T-helper 22 cell (primary cell): ENCODE data around the gene CDH5.

Experiments used
- DNase-seq: peaks from one replicate; pipeline ENCODE4 v3.0.0-alpha.2; 2020; ENCODE audit warnings: low read depth

CDH5 gene

GRCh38 chr16:66390346-66391108 is 24.0 kb downstream of the CDH5 start:
- no peak for DNase-seq

- DNase-seq = no peak
Measured at GRCh38 chr16:66391726-66392670, 25.5 kb downstream of the CDH5 start.

GRCh38 chr16:66395806-66396555 is 29.5 kb downstream of the CDH5 start:
- DNase-seq = no peak

DNA sequence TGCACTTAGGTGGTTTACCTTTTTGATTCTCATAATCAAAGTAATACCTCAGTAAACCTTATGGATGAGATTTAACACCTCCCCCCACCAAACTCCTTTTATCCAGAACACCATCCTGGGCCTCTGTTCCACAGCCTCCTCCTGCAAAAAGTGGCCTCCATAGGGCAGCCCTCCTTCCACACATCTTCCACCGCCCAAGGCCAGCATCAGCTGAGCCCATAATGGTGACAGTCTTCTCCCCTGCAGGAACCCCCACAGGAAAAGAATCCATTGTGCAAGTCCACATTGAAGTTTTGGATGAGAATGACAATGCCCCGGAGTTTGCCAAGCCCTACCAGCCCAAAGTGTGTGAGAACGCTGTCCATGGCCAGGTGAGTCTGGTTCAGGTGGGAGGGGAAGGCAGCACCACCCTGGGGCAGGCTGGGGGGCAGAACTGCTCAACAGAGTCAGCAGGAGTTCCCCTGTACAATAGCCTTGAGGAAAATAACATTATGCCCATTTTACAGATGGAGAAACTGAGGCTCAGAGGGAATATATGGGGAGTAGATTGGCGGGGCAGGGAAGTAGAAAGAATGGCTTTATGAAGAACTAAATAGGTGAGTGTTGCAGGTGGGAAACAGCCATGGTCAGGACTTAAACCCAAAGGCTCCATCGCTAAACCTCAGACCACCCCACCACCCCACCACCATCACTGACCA is 31.4 kb downstream of the CDH5 start:
- no peak for DNase-seq

GRCh38 chr16:66399031-66399430 is 32.5 kb downstream of the CDH5 start:
- DNase-seq = no peak

GRCh38 chr16:66399930-66400329 is 33.4 kb downstream of the CDH5 start:
- no peak for DNase-seq

GRCh38 chr16:66400503-66401380 is 34.3 kb downstream of the CDH5 start:
- DNase-seq = no peak

GRCh38 chr16:66401610-66402009 is 35.1 kb downstream of the CDH5 start:
- DNase-seq = no peak

- DNase-seq = no peak
Measured at GRCh38 chr16:66402166-66402565, 35.7 kb downstream of the CDH5 start.

DNA sequence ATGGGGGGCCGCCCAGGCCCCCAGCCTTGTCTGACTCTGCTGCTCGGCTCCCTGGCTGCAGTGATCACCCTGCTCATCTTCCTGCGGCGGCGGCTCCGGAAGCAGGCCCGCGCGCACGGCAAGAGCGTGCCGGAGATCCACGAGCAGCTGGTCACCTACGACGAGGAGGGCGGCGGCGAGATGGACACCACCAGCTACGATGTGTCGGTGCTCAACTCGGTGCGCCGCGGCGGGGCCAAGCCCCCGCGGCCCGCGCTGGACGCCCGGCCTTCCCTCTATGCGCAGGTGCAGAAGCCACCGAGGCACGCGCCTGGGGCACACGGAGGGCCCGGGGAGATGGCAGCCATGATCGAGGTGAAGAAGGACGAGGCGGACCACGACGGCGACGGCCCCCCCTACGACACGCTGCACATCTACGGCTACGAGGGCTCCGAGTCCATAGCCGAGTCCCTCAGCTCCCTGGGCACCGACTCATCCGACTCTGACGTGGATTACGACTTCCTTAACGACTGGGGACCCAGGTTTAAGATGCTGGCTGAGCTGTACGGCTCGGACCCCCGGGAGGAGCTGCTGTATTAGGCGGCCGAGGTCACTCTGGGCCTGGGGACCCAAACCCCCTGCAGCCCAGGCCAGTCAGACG is 36.2 kb downstream of the CDH5 start:
- DNase-seq = no peak

DNA sequence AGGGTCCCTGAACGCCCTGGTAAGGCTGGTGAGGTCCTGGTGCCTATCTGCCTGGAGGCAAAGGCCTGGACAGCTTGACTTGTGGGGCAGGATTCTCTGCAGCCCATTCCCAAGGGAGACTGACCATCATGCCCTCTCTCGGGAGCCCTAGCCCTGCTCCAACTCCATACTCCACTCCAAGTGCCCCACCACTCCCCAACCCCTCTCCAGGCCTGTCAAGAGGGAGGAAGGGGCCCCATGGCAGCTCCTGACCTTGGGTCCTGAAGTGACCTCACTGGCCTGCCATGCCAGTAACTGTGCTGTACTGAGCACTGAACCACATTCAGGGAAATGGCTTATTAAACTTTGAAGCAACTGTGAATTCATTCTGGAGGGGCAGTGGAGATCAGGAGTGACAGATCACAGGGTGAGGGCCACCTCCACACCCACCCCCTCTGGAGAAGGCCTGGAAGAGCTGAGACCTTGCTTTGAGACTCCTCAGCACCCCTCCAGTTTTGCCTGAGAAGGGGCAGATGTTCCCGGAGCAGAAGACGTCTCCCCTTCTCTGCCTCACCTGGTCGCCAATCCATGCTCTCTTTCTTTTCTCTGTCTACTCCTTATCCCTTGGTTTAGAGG is 37.1 kb downstream of the CDH5 start:
- DNase-seq = no peak

- no peak for DNase-seq
Measured at GRCh38 chr16:66405057-66405783, 38.7 kb downstream of the CDH5 start.

- peak; percentile 55 for DNase-seq
Measured at GRCh38 chr16:66406534-66407221, 40.2 kb downstream of the CDH5 start.

DNA sequence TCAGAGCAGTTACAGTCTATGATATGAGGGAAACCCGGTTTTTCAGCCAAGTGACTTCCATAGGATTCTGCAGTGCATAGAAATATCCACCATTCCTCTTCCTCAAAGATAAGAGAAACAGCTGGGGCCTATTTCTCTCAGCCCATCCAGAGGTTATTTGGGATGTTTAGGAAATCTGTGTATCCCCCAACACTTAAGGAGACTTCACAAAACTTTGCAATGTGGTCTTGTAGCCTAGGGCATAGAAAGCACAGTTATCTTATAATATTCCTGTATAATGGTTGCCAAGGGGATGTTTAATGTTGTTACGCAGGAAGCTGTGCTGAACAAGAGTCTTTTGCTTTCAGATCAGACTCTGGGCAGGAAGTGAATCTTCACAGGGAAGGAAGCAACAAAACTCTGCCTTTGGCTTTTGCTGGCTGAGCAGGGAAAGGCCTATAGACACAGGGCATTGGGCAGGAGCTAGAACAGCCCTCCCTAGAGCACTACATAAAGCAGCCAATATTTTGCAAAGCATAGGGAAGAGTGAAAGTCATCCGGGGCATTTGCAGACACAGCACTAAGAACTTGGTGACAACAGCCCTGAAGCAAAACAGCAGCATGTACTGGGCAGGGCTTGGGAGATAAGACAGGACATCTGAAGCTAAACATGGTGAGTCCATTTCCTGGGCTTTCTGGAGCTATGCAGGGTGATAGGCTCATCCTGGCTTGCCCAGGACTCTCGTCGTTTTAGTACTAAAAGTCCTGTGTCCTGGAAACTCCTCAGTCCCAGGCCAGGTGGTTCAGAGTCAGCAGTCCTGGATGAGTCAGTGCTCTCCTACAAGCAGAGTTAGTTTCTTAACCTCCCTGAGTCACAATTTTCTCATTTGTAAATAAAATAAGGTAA is 41.9 kb downstream of the CDH5 start:
- DNase-seq = no peak

- DNase-seq = no peak
Measured at GRCh38 chr16:66409156-66409555, 42.7 kb downstream of the CDH5 start.

DNA sequence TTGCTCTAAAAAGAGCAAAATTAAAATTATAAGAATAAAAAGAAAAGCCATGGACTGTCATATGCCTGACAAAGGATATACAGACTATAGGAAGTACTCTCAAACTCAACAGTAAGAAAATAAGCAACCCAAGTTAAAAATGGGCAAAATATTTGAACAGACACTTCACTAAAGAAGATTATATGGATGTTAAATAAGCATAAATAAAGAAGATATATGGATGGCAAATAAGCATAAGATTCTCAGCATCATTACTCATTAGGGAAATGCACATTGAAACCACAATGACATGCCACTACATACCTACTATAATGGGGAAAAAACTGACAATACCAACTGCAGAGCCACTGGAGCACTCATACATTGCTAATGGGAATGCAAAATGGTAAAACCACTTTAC is 45.7 kb downstream of the CDH5 start:
- DNase-seq = no peak

DNA sequence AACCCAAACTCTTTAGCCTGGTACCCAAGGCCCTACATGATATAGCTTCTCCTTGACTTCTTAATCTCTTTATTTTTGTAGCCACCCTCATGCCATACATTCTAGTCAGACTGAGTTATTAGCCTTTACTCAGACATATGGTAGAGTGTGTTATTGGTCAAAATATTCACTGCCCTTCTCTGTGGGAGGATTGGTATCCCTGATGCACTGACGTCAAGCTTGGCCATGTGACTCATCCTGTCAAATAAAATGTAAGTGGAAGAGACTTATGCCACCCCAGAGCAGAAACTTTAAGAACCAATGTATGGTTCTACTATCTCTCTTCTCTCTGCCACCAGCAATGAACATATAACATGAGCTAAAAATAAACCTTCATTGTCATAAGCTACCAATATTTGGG is 48.4 kb downstream of the CDH5 start:
- DNase-seq = no peak

DNA sequence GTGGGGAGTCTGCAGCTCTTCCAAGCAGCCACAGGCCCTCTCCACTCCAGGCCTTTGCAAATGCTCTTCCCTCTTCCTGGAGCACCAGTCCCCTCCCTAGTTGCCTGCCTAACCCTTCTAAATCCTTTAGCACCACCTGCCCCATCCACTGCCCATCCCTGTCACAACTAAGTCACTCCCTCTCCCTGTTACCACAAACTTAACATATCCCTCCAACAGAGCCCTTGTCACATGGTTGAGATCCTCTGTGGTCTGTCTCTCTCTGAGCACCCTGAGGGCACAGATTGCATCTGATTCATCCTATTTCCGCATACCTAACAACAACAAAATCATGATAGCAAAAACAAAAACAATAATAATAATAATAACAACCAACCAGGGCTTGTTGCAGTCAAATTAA is 49.6 kb downstream of the CDH5 start:
- DNase-seq = no peak
